NOMO-1 (cell line): Measurements from ENCODE around the gene LRIT1.

Experiments
- DNase-seq, 2 experiments: peaks; one replicate each; lab custom pipeline; 2025; ENCODE audit not compliant: unreplicated experiment in 2 of 2; lab: John Stamatoyannopoulos, UW

The LRIT1 gene

GRCh38 chr10:84256510-84257342, 15.4 kb upstream of the LRIT1 start:
- DNase-seq, result no peak

DNA sequence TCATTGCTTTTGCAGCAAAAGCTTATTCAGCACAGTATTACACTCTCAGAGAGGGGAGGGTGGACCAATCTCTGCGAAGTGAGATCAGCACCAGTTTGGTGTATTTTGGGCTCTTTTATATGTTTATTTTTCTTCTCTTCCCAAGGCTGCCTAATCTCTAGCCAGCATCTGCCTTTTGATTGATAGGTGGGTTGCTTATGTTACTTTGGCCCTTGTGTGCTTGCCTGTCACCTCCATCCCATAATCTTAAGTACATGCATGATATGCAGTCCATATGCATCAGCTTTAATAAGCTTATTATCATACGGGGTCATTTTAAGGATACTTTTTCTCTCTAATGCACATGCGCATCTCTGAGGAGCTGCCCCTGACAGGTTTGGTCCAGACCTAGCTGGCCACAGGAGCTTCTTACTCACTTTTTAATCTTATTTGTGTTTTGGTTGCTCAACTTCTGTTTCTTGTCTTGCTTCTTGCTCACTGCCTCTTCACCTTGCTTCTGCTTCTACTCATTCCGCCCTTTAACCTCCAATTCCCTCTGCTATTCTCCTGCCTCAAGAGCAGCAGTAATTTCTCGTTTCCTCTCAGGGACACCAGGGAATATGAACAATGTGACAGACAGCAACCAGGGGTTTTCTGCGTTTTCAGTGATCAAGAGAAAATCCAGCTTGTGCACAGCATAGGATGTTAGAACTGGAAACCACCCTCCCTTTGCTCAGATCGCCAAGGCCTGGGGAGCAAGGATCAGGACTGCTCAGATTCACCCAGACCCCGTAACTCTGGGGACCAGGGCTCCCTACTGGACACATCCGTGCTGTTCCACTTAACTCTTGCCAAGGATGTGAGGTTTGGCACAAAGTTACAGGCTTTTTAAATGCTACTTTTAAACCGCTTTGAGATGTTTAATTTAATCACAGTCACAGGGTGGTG, 13.5 kb upstream of the LRIT1 start:
- DNase-seq, result no peak

GRCh38 chr10:84248794-84249193, 7.4 kb upstream of the LRIT1 start:
- DNase-seq, result no peak

GRCh38 chr10:84247496-84247895, 6.2 kb upstream of the LRIT1 start:
- DNase-seq, result no peak

DNA sequence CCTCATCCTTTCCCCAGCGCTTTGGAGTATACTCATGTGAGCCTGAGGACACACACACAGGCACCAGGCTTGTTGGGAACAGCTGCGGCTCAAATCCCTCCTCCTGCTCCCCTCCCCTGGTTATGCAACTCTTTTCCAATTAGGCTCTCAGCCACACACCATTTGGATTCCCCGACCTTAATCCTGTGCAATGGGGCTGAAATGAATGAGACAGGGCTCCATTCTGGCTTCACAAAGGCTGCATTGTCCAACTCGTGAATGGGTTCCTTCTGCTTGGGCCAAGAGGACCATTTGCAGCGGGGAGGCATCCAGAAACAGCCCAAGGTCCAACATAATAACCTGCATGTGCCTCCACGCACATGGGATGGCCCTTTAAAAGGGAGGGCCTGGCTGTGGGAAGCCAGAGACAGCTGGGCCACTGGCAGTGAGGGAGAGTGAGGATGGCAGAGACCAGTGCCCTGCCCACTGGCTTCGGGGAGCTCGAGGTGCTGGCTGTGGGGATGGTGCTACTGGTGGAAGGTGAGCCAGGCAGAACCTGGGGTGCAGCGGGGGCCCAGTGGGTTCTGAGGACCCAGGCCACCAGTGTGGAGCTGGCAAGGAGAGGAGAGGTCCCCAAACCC, 3.4 kb upstream of the LRIT1 start, which contains the start of gene RGR:
Gene RGR, plus strand, starts transcription at position 403 of the 620 bp plus-strand sequence. Its CDS starts 38 bp downstream, at position 441.
- DNase-seq, result no peak

- no peak for DNase-seq
Observed at GRCh38 chr10:84243759-84244158, 2.4 kb upstream of the LRIT1 start.

DNA sequence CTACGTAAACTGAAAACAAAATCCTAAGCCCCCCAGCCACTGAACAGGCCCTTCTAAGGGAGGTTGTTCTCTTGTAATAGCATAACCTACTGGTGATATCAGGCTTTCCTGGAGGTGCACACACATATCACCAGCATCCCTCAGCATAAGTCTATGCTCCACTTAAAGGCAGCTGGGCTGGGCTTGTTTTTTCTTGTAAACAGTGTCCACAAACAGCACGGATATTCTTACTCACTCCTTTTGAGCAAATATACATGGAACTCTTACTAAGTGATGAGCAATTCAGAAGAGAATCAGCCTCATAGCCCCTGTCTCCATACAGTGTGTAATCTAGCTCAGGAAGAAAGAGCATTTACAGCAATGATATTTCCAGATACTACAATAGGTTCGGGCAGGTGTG, 2.4 kb downstream of the LRIT1 start:
- no peak for DNase-seq

DNA sequence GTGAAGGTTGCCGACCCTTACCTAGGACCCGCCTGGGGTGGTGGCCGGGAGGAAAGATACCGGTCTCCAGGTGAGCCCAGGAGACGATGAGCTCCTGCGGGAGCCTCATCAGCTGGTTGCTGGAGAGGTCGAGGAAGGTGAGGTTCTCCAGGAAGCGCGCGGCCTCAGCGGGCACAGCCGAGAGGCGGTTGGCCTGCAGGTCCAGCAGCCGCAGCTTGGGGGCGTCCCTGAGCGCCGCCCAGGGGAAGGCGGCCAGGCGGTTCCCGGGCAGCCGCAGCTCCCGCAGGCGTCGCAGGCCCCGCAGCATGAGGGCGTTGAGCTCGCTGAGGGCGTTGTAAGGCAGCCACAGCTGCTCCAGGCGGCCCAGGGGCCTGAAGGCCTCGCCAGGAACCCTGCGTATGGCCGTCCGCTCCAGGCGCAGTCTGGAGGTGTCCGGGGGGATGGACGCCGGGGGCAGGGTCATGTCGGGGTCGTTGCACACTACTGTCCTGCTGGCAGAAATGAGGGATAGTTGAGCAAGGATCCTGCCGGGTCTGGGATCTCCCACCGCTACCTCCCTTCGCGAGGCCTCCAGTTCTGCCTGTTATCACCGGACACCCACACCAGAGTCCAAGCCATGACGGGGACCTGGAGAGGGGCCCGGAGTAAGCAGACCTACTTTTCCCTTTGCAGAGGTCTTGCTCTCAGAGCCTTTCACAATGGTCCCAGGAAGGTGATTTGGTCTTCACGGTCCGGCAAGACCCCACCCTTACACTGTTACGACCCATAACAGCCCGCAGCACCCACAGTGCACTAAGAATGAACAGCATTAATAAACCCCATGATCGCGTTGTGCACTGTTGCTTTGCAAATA, 3.9 kb downstream of the LRIT1 start:
- no peak for DNase-seq

GRCh38 chr10:84236807-84237198, 4.5 kb downstream of the LRIT1 start:
- DNase-seq, result no peak

GRCh38 chr10:84235096-84235495, 6.2 kb downstream of the LRIT1 start:
- no peak for DNase-seq

- no peak for DNase-seq
Observed at GRCh38 chr10:84234479-84234878, 6.9 kb downstream of the LRIT1 start.

DNA sequence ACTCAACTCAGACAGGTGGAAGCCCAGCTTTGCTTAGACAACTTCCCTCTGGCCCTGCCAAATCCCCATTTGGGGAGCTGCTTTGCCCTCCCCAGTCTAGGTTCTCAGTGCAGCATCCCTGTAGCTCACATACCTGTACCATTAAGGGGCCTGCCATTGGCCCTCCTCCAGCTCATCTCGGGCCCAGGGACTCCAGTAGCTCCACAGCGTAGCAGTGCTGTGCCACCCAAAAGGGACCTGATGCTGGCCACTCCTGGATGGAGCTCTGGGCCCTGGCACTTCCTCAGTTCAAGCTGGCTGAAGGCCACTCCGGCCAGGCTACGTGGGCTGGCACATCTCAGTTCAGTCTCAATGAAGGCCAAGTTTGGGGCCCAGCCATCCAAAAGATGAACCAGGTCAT, 7.4 kb downstream of the LRIT1 start:
- no peak for DNase-seq

DNA sequence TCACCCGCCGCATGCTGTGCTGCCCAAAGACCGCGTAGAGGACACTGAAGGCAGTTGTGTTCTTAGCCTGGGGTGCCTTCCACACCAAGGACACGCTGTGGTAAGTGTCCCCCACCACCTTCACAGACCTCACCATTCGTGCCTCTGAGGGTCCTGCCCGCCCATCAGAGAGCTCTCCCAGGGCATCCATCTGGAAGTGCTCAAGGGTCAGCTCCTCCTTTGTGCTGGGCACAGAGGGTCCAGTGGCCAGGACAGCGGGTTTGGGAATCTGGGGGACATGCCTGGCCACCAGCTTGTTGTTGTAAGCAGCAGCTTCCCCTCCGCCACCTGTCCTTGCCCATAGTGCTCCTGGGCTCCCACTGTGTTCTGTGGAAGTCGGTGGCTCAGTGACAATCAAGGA, 9.0 kb downstream of the LRIT1 start:
- no peak for DNase-seq

DNA sequence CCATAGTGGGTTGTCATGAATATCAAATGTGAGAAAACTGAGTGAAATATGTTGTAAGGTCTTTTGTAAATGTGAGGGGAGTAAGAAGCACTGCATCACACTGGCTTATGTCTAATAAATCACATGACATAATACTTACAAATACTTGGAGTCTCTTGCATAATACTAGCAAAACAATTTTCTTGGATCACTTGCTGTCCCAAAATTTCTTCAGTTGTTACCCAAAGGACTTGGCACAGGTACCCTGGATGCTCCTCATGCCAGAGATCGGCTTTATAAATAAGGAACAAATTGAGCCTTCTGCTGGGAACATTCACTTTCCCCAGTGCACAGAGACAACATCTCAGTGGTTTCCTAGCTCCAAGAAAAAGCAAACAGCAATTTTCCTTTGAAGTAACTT, 11.0 kb downstream of the LRIT1 start:
- no peak for DNase-seq

DNA sequence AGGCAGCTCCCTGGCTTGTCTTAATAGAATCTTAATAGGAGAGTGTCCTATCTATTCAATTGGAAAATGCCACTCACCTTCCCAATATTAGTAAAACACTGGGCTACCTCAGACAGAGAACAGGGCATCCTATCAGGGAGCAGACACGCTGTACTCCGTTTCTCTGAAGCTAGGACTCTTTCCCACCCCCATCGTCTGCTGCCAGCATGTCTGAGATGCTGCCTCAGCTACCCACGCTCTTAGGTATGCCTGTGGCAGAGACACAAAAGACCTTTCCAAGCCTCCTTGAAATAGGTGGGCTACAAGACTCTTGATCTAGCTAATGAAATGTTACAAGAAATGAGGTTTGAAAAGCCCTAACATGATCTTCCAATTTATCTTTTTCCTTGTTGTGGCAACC, 13.5 kb downstream of the LRIT1 start:
- no peak for DNase-seq

- DNase-seq, result no peak
Observed at GRCh38 chr10:84226616-84227015, 14.7 kb downstream of the LRIT1 start.

GRCh38 chr10:84225427-84226173, 15.7 kb downstream of the LRIT1 start, which contains the start of gene LRIT2:
TSS of gene LRIT2 (minus strand) at chr10:84225544. CDS start at chr10:84225520, 24 bp downstream.
- DNase-seq, result no peak

GRCh38 chr10:84224411-84225028, 16.8 kb downstream of the LRIT1 start:
- no peak for DNase-seq

DNA sequence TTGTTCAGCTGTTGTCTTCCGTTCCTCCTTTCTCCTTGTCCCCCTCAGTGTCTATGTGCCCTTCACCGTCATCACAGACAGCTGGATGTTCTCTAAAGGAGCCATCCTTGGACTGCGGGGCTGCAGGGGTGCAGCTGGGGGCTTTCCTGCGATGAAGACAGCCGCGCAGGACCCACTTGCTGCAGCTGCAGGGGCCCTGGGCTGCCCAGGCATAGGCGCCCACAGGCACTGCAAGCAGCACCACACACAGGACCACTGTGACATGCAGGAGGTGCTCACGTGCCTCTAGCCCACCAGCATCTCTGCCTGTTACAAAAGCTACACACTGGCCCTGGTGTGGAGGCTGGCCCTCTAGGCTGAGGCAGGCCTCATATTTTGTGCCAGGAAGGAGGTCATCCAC, 19.4 kb downstream of the LRIT1 start:
- no peak for DNase-seq
